Epithelial cell of proximal tubule (primary cell): ENCODE data around the gene SMU1. TPM values are rescaled to one million over a fixed set of nuclear protein-coding genes. Genes with fewer than 3 reads are reported as not detected.
A peak's percentile ranks its signal among the peaks of the same experiment; 100 is the strongest.

Experiments
- DNase-seq: peaks from one replicate; pipeline ENCODE4 v3.0.0-alpha.2; 2011; ENCODE audit warnings: low read depth
- H3K4me3 ChIP-seq: 2 replicates; pipeline ENCODE4 v1.5.1; 2011; ENCODE audit warnings: low read depth, mild to moderate bottlenecking, low read length
- total RNA-seq: library from RNA; depleted of rRNA; stranded (reverse); fragments of >200 nt; gene quantifications from 2 replicates; pipeline ENCODE4 v1.2.3, GENCODE V29; 2015
- TF ChIP-seq, protein P1 (sequence below): conservative IDR thresholded peaks from 2 replicates; pipeline ENCODE4 v1.5.1; 2012; ENCODE audit warnings: low read depth, mild to moderate bottlenecking, low read length

Gene SMU1
- total RNA-seq, 1 donor from 2014 or later = 14.4 TPM

- DNase-seq = peak; percentile 47
- H3K4me3 ChIP-seq = peak overlapping the region; percentile 20
- TF ChIP-seq, protein P1, sequence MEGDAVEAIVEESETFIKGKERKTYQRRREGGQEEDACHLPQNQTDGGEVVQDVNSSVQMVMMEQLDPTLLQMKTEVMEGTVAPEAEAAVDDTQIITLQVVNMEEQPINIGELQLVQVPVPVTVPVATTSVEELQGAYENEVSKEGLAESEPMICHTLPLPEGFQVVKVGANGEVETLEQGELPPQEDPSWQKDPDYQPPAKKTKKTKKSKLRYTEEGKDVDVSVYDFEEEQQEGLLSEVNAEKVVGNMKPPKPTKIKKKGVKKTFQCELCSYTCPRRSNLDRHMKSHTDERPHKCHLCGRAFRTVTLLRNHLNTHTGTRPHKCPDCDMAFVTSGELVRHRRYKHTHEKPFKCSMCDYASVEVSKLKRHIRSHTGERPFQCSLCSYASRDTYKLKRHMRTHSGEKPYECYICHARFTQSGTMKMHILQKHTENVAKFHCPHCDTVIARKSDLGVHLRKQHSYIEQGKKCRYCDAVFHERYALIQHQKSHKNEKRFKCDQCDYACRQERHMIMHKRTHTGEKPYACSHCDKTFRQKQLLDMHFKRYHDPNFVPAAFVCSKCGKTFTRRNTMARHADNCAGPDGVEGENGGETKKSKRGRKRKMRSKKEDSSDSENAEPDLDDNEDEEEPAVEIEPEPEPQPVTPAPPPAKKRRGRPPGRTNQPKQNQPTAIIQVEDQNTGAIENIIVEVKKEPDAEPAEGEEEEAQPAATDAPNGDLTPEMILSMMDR = peak; percentile 84
Measured at GRCh38 chr9:33081128-33081851, 4.8 kb upstream of the SMU1 start.

DNA sequence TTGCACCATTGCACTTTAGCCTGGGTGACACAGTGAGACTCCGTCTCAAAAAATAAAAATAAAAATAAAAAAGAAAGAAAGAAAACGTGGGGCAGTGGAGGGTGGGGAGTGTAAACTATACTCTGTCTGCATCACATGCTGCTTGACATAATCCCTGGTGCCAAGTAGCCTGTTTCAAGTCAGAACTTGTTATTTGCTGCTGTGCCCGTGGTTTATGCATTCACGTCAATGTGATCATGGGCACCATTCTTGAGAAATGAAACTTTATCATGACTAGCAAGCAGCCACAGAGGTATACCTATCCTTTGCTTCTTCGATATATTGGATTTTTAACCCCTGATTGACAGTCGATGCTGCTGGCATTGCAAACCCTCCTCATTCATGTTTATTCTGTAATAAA, 4.1 kb upstream of the SMU1 start:
- DNase-seq = no peak
- TF ChIP-seq, protein P1 = no peak
- H3K4me3 ChIP-seq = no peak overlapping the region

- H3K4me3 ChIP-seq = no peak overlapping the region
- TF ChIP-seq, protein P1 = no peak
- no peak for DNase-seq
Measured at GRCh38 chr9:33068991-33069390, 7.5 kb downstream of the SMU1 start.

- H3K4me3 ChIP-seq = no peak overlapping the region
- no peak for DNase-seq
- TF ChIP-seq, protein P1 = no peak
Measured at GRCh38 chr9:33065157-33066076, 11.1 kb downstream of the SMU1 start.

- TF ChIP-seq, protein P1 = no peak
- no peak for DNase-seq
Measured at GRCh38 chr9:33051144-33051543, 25.3 kb downstream of the SMU1 start.

DNA sequence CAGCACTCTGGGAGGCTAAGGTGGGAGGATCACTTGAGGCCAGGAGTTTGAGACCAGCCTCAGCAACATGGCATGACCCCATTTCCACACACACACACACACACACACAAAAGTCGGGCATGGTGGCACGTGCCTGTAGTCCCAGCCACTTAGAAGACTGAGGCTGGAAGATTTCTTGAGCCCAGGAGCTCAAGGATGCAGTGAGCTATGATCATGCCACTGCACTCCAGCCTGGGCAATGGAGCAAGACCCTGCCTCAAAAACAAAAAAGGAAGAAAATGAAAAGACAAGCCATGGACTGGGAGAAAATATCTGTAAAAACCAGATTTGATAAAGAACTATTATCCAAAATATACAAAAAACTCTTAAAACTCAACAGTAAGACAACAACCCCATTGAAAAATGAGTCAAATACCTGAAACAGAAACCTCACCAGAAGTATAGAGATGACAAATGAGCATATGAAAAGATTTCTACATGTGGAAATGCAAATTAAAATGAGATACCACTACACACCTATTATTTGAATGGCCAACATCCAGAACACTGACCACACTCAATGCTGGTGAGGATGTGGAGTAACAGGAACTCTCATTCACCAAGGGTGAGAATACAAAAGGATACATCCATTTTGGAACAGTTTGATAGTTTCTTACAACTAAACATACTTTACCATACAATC, 26.7 kb downstream of the SMU1 start:
- H3K4me3 ChIP-seq = no peak overlapping the region
- no peak for DNase-seq
- TF ChIP-seq, protein P1 = no peak

More at GRCh38 chr9:33051144-33051543, 25.3 kb downstream of the SMU1 start:
- H3K4me3 ChIP-seq = no peak overlapping the region
